MCF 10A (cell line): ENCODE data around the gene PLEKHA5. TPM values are rescaled to one million over a fixed set of nuclear protein-coding genes. Genes with fewer than 3 reads are reported as not detected.
A peak's percentile ranks its signal among the peaks of the same experiment; 100 is the strongest.

Source experiments
- BruUV-seq: library from RNA; stranded (reverse); fragments of 400-500 nt; replicated peaks from 2 replicates; lab custom pipeline; 2021; lab: Mats Ljungman, UMichigan
- CTCF ChIA-PET: fragments of 300-600 bp; sonication (Branson Sonifier 250); formaldehyde crosslinking; extraction: SDS; loops from one replicate; lab custom pipeline; 2021; ENCODE audit warnings: antibody characterized with exemption, inconsistent platforms; lab: Yijun Ruan, JAX
- POLR2A ChIA-PET: fragments of 300-600, 350-650 bp; sonication (Branson Sonifier 250); formaldehyde crosslinking; extraction: SDS; loops from one replicate; lab custom pipeline; 2020; ENCODE audit warnings: antibody characterized with exemption, inconsistent platforms; lab: Yijun Ruan, JAX
- DNase-seq: peaks from one replicate; pipeline ENCODE4 v3.0.0-alpha.2; 2018; ENCODE audit not compliant: unreplicated experiment
- H3K27ac Mint-ChIP-seq: one replicate; pipeline ENCODE4 v1.8.0; 2022; ENCODE audit warnings: mild to moderate bottlenecking, low read depth, mixed read lengths; ENCODE audit not compliant: unreplicated experiment
- H3K27me3 Mint-ChIP-seq: one replicate; pipeline ENCODE4 v1.8.0; 2022; ENCODE audit warnings: mixed read lengths; ENCODE audit not compliant: insufficient read depth, unreplicated experiment
- H3K36me3 Mint-ChIP-seq: one replicate; pipeline ENCODE4 v1.8.0; 2022; ENCODE audit warnings: mild to moderate bottlenecking, moderate library complexity, mixed read lengths; ENCODE audit not compliant: insufficient read depth, unreplicated experiment
- H3K4me1 Mint-ChIP-seq: one replicate; pipeline ENCODE4 v1.8.0; 2022; ENCODE audit warnings: mixed read lengths; ENCODE audit not compliant: insufficient read depth, unreplicated experiment
- H3K4me3 Mint-ChIP-seq: one replicate; pipeline ENCODE4 v1.8.0; 2022; ENCODE audit warnings: mild to moderate bottlenecking, moderate library complexity, mixed read lengths; ENCODE audit not compliant: unreplicated experiment
- H3K9me3 Mint-ChIP-seq: one replicate; pipeline ENCODE4 v1.8.0; 2022; ENCODE audit warnings: mixed read lengths; ENCODE audit not compliant: unreplicated experiment
- CTCF ChIP-seq: fragments of 200-600 bp; IDR thresholded peaks from one replicate; pipeline ENCODE4 v1.8.0; 2022; ENCODE audit warnings: antibody characterized with exemption, mild to moderate bottlenecking; ENCODE audit not compliant: unreplicated experiment
- intact Hi-C: fragments of 100-400 bp; cut with micrococcal nuclease; formaldehyde crosslinking; loops from 2 replicates; pipeline ENCODE4 v1.14.1; 2022
- total RNA-seq: library from RNA; stranded (reverse); gene quantifications from 2 replicates; pipeline ENCODE4 v1.2.3, GENCODE V29; 2022

PLEKHA5 gene
- total RNA-seq, 1 experiment from 2014 or later = 25.2 TPM

DNA sequence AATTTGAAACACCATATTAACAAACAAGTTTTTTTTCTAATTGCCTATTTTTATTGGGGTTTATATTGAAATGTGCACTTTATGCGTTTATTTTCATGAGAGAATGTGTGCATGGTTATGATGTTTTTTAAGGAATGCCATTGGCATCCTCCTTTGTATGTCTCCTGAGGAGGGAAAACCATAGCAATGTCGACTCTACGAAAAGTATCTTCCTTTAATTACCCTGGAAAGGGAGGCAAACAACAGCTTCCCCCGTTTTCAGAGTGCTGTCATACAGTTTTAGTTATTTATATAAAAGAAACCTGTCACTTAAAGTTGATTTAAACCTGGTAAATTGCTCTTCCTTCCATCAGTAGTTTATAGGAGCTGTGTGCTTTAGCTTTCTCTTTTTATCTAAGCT is 117.4 kb downstream of the PLEKHA5 start:
- intact Hi-C loops = no loop called here
- POLR2A ChIA-PET = interaction anchor here (1.1 kb wide), 1 partner anchor 10 kb away, joined by 3 read pairs; no protein-coding TSS in a partner anchor
- CTCF ChIA-PET = interaction anchor here (1.6 kb wide), 1 partner anchor 61 kb away, joined by 6 read pairs; no protein-coding TSS in a partner anchor
- TF ChIP-seq CTCF = no peak
- Mint-ChIP-seq H3K36me3 (peaks cover 5% of the 10 kb centered on the region), H3K27me3 (no peaks in the 10 kb centered on the region), H3K4me3 (no peak overlapping the region), H3K4me1 (peaks cover 6% of the 10 kb centered on the region), H3K9me3 (no peaks in the 10 kb centered on the region), H3K27ac (no peak overlapping the region)
- BruUV-seq = no TSS peak
- DNase-seq = no peak

DNA sequence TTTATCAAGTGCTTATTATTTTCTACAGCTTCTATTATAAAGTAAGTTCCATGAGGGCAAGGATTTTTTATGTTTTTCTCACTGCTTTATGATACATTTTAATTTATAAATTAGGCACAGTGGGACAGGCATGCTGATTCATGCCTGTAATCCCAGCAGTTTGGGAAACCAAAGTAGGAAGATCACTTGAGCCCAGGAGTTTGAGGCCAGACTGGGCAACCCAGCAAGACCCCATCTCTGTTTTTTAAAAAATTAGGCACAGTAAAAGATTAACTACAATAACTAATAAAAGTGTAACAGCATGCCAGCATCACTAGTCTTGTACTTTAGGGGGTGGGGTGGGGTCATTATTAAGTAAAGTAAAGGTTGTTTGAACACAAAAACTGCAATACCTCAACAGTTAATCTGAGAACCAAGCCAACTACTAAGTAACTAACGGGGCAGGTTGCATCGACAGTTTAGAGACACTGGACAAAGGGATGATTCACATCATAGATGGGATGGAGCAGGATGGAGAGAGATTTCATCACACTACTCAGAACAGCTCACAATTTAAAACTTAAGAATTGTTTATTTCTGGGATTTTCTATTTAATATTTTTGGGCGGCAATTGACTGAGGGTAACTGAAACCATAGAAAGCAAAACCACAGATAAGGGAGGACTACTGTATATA is 119.5 kb downstream of the PLEKHA5 start:
- CTCF ChIA-PET = interaction anchor here (0.6 kb wide), 1 partner anchor 26 kb away, joined by 3 read pairs; no protein-coding TSS in a partner anchor
- BruUV-seq = no TSS peak
- DNase-seq = peak; percentile 62
- Mint-ChIP-seq H3K9me3 (no peaks in the 10 kb centered on the region), H3K4me1 (no peaks in the 10 kb centered on the region), H3K27ac (peak overlapping the region; percentile 70), H3K27me3 (no peaks in the 10 kb centered on the region), H3K36me3 (no peaks in the 10 kb centered on the region), H3K4me3 (no peak overlapping the region)
- intact Hi-C loops = no loop called here
- POLR2A ChIA-PET = interaction anchor here (0.9 to 1.1 kb wide), 2 partner anchors 12 to 16 kb away, joined by 3 to 6 read pairs; no protein-coding TSS in a partner anchor
- TF ChIP-seq CTCF = no peak

- intact Hi-C loops = no loop called here
- no TSS peak for BruUV-seq
- ChIA-PET POLR2A (no interaction called here), CTCF (interaction anchor here (0.6 to 0.8 kb wide), 4 partner anchors 29 to 1167 kb away, joined by 3 to 6 read pairs (median 4); no protein-coding TSS in a partner anchor)
- H3K4me3 Mint-ChIP-seq = no peak overlapping the region
- no peaks in the 10 kb centered on the region for H3K27me3 Mint-ChIP-seq
- no peak for DNase-seq
- no peaks in the 10 kb centered on the region for H3K9me3 Mint-ChIP-seq
- H3K27ac Mint-ChIP-seq = no peak overlapping the region
- H3K4me1 Mint-ChIP-seq = no peaks in the 10 kb centered on the region
- TF ChIP-seq CTCF = no peak
- H3K36me3 Mint-ChIP-seq = no peaks in the 10 kb centered on the region
These were observed 122.1 kb downstream of the PLEKHA5 start for GRCh38 chr12:19251481-19252132.

DNA sequence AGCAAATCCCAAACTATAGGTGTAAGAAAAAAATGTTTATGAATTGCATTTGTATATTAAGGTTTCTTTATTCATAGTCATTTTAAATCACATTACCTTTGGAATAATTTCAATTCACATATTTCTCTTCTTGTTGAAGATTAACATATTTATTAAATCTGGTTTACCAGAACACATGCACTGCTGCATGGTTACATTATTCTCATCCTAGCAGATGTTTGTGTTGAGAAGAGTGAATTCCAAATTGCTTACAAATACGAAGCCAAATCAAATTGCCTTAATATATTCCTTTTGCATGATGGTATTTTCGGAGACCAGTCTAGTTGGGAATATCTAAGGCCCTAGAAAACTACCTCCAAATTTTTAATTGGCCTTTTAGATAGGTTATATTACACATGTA is 130.6 kb downstream of the PLEKHA5 start:
- POLR2A ChIA-PET = interaction anchor here (0.6 to 0.8 kb wide), 3 partner anchors 11 to 328 kb away, joined by 3 read pairs; no protein-coding TSS in a partner anchor
- no peaks in the 10 kb centered on the region for H3K9me3 Mint-ChIP-seq

More for the DNA sequence above, 130.6 kb downstream of the PLEKHA5 start:
- Mint-ChIP-seq H3K27ac (no peak overlapping the region), H3K4me1 (no peaks in the 10 kb centered on the region), H3K36me3 (peaks cover 15% of the 10 kb centered on the region), H3K27me3 (no peaks in the 10 kb centered on the region), H3K4me3 (no peak overlapping the region)
- TF ChIP-seq CTCF = no peak
- DNase-seq = no peak
- CTCF ChIA-PET = interaction anchor here (0.7 to 1.2 kb wide), 4 partner anchors 17 to 166 kb away, joined by 3 to 4 read pairs (median 3); no protein-coding TSS in a partner anchor
- no TSS peak for BruUV-seq
- intact Hi-C loops = no loop called here
